Erythroblast (primary cell): ENCODE results near the gene MIP.
A peak's percentile ranks its signal among the peaks of the same experiment; 100 is the strongest.

ENCODE experiments used
- DNase-seq, 2 experiments: peaks; one replicate each; lab custom pipeline; 2025; lab: John Stamatoyannopoulos, UW
- GATA1 ChIP-seq: IDR thresholded peaks from 2 replicates; pipeline ENCODE4 v1.6.1; 2011; ENCODE audit warnings: low read depth, mild to moderate bottlenecking, control low read depth, low read length, moderate library complexity
- POLR2A ChIP-seq: IDR thresholded peaks from 2 replicates; pipeline ENCODE4 v1.6.1; 2011; ENCODE audit warnings: mild to moderate bottlenecking, low read length

MIP gene

DNA sequence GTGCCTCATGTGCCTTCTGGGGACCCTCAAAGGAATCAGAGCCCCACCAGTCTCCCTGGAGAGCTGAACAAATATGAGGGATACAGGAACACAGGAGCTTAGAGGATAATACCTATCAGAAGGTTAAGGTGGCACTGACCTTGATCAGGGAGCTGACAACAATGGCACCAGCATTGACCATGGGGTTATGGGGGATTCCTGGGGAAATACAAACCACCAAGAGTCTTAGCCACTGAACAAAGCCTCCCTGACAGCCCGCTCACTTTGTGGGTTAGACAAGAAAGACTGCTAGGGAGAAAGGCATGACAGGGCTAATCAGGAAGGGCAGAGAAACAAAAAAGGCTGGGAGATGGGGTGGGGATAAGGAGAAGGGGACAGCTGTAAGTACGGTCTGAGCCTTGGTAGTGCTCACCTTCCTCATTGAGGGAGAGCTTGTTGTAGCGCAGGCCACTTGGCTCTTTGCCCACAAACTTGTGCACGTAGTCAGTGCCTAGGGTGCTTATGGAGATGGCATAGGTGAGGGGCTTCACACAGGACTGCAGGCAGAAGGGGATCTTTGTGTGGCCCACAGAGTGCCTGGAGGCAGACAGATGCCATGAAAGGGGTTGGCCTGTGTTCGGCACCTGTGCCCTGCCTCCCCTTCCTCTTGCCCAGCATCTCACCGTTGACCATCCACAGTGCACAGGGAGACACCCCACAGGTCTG, 23.2 kb upstream of the MIP start:
- DNase-seq: no peak
- TF ChIP-seq GATA1: no peak
- no peak for TF ChIP-seq POLR2A

DNA sequence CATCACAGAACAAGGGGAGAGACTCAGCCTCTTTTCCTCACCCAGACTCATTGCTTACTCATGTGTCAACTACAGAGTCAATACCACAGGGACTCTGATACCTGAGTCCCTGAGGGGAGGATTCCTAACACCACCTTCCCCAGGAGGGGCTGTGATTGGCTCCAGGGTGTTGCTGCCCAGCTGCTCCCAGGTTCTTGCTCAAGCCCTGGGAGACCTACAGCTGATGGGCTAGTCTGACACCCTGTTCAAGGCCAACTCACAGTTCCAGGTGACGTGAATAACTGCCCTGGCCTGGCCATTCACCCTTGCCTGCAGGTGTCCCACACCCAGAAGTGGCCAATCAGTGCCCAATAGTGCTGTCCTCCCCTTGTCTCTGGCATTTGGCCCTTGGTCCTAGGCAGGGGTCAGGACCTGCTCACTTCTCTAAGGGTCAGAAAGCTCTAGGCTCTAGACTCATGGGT, 22.5 kb upstream of the MIP start:
- no peak for DNase-seq
- TF ChIP-seq GATA1 (no peak), POLR2A (no peak)

DNA sequence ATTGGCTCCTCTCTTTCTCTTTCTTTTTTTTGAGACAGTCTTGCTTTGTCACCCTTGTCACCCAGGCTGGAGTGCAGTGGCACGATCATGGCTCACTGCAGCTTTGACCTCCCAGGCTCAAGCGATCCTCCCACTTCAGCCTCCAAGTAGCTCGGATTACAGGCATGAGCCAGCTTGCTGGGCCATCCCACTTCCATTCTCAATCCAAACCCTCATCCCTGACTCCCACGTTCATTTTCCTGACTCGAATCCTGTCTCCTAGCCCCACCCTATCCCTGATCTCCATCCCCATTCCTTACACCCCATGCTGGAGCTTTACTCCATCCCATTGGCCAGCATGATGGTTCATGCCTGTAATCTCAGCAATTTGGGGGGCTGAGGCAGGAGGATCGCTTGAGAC, 21.7 kb upstream of the MIP start:
- TF ChIP-seq GATA1 (no peak), POLR2A (no peak)
- DNase-seq: no peak

DNA sequence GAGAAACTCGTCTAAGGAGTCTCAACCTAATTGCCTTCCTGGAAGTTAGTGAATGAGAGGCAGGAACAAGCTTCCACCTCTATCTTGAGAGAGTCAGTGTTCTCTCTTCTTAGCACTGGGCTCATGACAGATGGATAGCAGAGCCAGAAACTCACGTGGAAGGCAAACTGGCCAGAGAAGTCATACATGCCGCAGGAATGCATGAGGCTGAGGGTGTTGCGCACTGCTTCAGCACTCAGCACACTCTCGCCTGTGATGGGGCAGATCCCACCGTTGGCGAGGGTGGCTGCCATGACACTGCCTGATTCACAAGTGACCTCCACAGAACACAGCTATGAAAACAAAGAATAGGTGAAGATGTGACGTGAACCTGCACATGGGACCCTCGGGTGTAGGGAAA, 19.9 kb upstream of the MIP start:
- TF ChIP-seq POLR2A: no peak
- no peak for TF ChIP-seq GATA1
- no peak for DNase-seq

DNA sequence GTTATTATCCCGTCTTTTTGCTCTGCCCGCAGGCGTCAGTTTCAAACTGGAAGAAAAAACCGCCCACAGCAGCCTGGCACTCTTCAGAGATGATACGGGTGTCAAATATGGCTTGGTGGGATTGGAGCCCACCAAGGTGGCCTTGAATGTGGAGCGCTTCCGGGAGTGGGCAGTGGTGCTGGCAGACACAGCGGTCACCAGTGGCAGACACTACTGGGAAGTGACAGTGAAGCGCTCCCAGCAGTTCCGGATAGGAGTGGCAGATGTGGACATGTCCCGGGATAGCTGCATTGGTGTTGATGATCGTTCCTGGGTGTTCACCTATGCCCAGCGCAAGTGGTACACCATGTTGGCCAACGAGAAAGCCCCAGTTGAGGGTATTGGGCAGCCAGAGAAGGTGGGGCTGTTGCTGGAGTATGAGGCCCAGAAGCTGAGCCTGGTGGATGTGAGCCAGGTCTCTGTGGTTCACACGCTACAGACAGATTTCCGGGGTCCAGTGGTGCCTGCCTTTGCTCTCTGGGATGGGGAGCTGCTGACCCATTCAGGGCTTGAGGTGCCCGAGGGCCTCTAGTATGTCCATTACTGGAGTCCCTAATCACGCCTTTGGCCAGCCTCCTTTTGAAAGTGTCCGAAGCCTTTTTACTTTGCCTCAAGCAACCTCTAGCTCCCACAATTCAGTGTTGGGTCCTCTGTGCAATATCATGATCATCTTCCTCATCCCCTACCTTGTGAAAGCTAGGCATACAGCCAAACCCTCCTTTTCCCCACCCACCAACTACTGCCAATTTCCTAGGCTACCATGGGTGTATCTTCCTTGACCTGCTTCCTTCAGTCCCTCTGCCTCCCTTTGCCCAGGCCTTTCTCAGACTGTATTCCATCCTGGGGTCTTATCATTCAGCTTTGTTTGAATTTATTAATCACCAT, 14.8 kb upstream of the MIP start:
- TF ChIP-seq POLR2A (peak; percentile 14), GATA1 (no peak)
- DNase-seq: peak; percentile 46 to 63

DNA sequence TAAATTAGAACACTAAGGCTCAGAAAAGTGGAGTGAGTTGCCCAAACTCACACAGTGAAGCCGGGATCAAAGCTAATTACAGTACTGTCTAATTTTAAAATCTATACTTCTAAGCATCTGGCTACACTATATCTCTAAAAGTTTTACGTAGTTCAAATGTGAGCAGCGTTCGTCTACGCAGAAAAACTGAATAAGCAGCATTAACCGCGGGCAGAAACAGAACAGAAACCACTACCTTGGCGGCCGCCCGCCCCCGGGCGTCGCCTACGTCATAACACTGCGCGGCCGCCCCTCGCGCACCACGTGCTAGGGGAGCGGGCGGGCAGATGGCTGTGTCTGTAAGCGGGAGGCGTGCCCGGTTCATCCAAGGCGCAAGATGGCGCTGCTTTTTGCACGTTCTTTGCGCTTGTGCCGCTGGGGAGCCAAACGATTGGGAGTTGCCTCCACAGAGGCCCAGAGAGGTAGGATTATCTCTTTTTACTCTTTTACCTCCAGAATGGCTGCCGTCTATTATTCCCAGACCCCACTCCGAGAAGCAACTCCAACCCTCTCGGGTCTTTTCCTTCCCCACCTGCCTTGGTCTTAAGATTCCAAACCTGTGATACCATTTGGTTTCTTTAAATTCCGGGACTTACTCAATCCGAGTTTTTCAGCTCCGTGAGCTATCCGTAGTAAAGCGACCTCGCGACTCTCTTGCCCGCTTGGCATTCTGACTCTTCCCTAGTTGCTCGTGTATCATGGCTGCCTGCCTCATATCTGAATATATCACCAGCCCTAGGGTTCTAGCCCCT, 14.0 kb upstream of the MIP start, which contains the start of gene SPRYD4:
Gene SPRYD4, plus strand, starts transcription at position 363 of the 791 bp plus-strand sequence. Its CDS starts 14 bp downstream, at position 377.
- TF ChIP-seq POLR2A (peak; percentile 95), GATA1 (no peak)
- peak; percentile 97 to 98 for DNase-seq

DNA sequence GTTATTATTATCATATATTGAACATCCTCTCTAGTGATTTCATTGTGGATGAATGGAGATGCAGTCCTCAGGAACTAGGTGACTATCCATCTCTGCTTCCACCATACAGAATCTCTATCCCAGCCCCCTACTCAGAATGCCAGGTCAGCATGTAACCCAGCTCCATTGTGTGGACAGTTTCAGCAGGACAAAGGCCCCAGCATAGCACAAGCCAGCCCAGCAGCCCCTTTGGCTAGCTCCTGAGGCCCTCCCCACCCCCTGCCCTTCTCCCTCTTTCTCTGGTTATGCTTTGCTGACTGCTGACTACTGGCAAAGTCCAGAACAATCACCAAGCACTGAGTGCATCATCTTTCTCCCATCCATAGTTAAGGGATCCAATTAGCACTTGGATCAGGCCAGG, 8.1 kb upstream of the MIP start:
- TF ChIP-seq GATA1 (no peak), POLR2A (no peak)
- no peak for DNase-seq

DNA sequence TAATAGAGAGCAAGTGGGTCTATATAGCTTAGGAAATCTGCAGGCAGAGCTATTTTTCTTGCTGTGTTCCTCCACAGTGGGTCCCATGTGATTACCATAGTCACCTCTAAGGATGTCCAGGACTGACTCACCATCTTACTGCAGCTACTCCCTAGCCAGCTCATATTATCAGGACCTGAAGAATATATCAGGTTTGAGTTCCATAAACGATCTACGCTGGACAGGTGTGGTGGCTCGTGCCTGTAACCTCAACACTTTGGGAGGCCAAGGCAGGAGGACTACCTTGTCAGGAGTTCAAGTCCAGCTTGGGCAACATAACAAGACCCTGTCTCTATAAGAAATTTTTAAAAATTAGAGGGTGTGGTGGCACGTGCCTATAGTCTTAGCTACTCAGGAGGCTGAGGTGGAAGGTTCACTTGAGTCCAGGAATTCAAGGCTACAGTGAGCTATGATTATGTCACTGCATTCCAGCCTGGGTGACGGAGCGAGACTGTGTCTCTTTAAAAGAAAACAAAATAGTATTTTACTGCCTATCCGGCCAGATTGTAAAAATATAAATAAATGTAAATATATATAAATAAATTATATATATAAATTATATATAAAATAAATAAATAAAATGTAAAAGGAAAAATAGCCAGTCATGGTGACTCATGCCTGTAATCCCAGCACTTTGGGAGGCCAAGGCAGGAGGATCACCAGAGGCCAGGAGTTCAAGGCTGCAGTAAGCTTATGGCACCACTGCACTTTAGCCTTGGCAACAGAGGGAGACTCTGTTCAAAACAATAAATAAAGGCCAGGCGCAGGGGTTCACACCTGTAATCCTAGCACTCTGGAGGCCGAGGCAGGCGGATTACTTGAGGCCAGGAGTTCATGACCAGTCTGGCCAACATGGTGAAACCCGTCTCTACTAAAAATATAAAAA, 7.0 kb upstream of the MIP start:
- TF ChIP-seq POLR2A (no peak), GATA1 (no peak)
- DNase-seq: peak in 1 of 2 experiments; percentile 9

DNA sequence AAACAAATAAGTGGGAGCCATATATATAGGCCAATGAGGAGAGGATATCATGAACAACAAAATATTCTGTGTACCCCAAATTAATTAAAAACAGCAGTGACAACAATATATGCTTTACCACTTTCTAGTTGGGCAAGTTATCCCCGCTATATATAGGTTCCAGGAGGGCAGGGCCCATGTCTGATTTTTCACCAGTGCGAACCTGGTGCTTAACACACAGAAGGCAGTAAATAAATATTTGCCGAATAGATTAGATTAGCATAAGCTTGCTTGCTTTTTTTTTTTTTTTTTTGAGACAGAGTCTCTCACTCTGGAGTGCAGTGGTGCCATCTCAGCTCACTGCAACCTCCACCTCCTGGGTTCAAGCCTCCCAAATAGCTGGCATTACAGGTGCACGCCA, 3.4 kb upstream of the MIP start:
- no peak for DNase-seq
- TF ChIP-seq POLR2A (no peak), GATA1 (no peak)

DNA sequence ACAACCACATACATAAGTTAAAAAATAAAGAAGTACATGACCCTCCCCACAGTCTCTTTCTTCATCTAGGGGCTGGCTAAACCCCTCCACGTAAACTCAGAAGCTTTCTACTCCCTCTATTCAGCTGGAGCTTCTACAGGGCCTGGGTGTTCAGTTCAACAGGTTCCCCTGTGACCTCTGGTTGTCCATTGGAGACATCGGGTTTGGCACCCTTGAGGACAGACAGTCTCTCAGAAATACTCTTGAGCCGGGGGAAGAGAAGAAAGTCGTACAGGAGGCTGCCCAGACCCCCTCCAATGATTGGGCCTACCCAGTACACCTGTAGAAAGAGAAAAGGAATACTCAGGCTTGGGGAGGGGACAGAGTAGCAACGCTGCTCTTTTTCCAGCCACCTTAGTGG, 3.3 kb downstream of the MIP start:
- DNase-seq: no peak
- TF ChIP-seq GATA1 (no peak), POLR2A (no peak)

DNA sequence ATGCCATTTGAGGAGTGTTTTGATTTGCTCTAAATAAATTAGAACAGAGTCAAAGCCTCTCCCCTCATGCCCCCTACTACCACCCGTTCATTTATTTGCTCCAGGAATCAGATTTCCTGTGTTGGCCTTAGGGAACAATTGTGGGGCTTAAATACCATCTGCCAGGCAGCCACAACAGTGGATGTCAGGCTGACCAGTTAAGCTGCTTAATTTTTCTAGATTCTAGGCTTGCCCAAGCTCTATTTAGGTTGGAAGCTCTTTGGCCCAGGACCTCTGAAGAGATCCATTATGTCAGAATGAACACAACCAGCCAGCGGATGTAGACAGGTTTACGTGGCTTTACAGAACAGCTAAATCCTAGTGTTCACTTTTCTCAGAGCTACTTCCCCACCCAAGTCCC, 4.2 kb downstream of the MIP start:
- no peak for DNase-seq
- no peak for TF ChIP-seq GATA1
- no peak for TF ChIP-seq POLR2A

DNA sequence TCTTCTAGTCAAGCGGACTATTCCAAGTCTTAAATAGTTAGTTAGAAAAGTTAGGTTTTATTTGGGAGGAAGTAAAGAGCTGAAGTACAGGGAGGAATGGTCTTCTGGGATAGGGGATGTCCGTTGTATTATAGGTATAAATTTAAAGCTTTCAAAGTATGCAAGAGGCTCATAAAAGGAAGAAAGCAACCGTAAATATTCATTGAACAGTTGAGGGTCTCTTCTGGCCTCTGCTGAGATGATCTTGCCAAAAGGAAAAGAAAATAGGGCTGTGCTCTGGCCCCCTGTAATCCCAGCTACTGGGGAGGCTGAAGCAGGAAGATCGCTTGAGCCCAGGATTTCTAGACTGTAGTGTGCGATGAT, 4.9 kb downstream of the MIP start:
- no peak for TF ChIP-seq POLR2A
- TF ChIP-seq GATA1: no peak
- no peak for DNase-seq
